HG03039 (cell line): ENCODE data around the gene ATE1.
"Not testable (repeated sequence)": the region's sequence is repeated elsewhere in the genome, so short reads cannot be mapped to it uniquely, and the experiment has no call there.

ENCODE experiments used
- ATAC-seq: cut with Tn5 transposase; IDR thresholded peaks from one replicate; pipeline ENCODE4 v1.9.1; 2021; ENCODE audit warnings: mild to moderate bottlenecking, moderate library complexity; ENCODE audit not compliant: unreplicated experiment

Gene ATE1

GRCh38 chr10:121796342-121796741, 131.5 kb downstream of the ATE1 start:
- no peak for ATAC-seq

- no peak for ATAC-seq
Measured at GRCh38 chr10:121792198-121792597, 135.6 kb downstream of the ATE1 start.

- ATAC-seq: no peak
Measured at GRCh38 chr10:121791761-121792160, 136.1 kb downstream of the ATE1 start.

GRCh38 chr10:121788717-121789116, 139.1 kb downstream of the ATE1 start:
- ATAC-seq: no peak

- no peak for ATAC-seq
Measured at GRCh38 chr10:121788115-121788514, 139.7 kb downstream of the ATE1 start.

- no peak for ATAC-seq
Measured at GRCh38 chr10:121787169-121787568, 140.7 kb downstream of the ATE1 start.

- ATAC-seq: no peak
Measured at GRCh38 chr10:121783782-121784372, 144.0 kb downstream of the ATE1 start.

- ATAC-seq: no peak
Measured at GRCh38 chr10:121781101-121781500, 146.7 kb downstream of the ATE1 start.

GRCh38 chr10:121774813-121775212, 153.0 kb downstream of the ATE1 start:
- ATAC-seq: no peak

GRCh38 chr10:121774404-121774803, 153.4 kb downstream of the ATE1 start:
- no peak for ATAC-seq

GRCh38 chr10:121772884-121773283, 154.9 kb downstream of the ATE1 start:
- no peak for ATAC-seq

GRCh38 chr10:121772406-121772805, 155.4 kb downstream of the ATE1 start:
- ATAC-seq: no peak

GRCh38 chr10:121771966-121772365, 155.9 kb downstream of the ATE1 start:
- no peak for ATAC-seq

GRCh38 chr10:121766426-121766825, 161.4 kb downstream of the ATE1 start:
- no peak for ATAC-seq

- ATAC-seq: no peak
Measured at GRCh38 chr10:121765204-121765603, 162.6 kb downstream of the ATE1 start.

GRCh38 chr10:121764233-121764942, 163.4 kb downstream of the ATE1 start:
- no peak for ATAC-seq

- ATAC-seq: not testable (repeated sequence)
Measured at GRCh38 chr10:121757241-121757640, 170.6 kb downstream of the ATE1 start.

GRCh38 chr10:121755496-121755895, 172.3 kb downstream of the ATE1 start:
- not testable (repeated sequence) for ATAC-seq

GRCh38 chr10:121754666-121755065, 173.2 kb downstream of the ATE1 start:
- no peak for ATAC-seq

- peak; percentile 83 for ATAC-seq
Measured at GRCh38 chr10:121753726-121754476, 173.9 kb downstream of the ATE1 start.

- ATAC-seq: no peak
Measured at GRCh38 chr10:121751191-121751760, 176.6 kb downstream of the ATE1 start.
